Calu3 (cell line): ENCODE results near the gene TAF4B. TPM values are rescaled to one million over a fixed set of nuclear protein-coding genes. Genes with fewer than 3 reads are reported as not detected.

Source experiments
- BruUV-seq: library from RNA; stranded (reverse); fragments of 400-500 nt; replicated peaks from 2 replicates; lab custom pipeline; 2021; lab: Mats Ljungman, UMichigan
- CTCF ChIA-PET: fragments of 300-600 bp; sonication (Branson Sonifier 250); formaldehyde crosslinking; loops from one replicate; lab custom pipeline; 2022; ENCODE audit warnings: antibody characterized with exemption; lab: Charles Lee
- DNase-seq: peaks from one replicate; pipeline ENCODE4 v3.0.0; 2022
- H3K27ac Mint-ChIP-seq: one replicate; pipeline ENCODE4 v1.8.0; 2022; ENCODE audit warnings: mixed read lengths; ENCODE audit not compliant: unreplicated experiment
- H3K27me3 Mint-ChIP-seq: one replicate; pipeline ENCODE4 v1.8.0; 2022; ENCODE audit warnings: mixed read lengths; ENCODE audit not compliant: unreplicated experiment
- H3K36me3 Mint-ChIP-seq: one replicate; pipeline ENCODE4 v1.8.0; 2022; ENCODE audit warnings: mild to moderate bottlenecking, moderate library complexity, mixed read lengths; ENCODE audit not compliant: insufficient read depth, unreplicated experiment
- H3K4me1 Mint-ChIP-seq: one replicate; pipeline ENCODE4 v1.8.0; 2022; ENCODE audit warnings: mild to moderate bottlenecking, low read depth, mixed read lengths; ENCODE audit not compliant: unreplicated experiment
- H3K4me3 Mint-ChIP-seq: one replicate; pipeline ENCODE4 v1.8.0; 2022; ENCODE audit warnings: mild to moderate bottlenecking, low read depth, moderate library complexity, mixed read lengths; ENCODE audit not compliant: unreplicated experiment
- H3K9me3 Mint-ChIP-seq: one replicate; pipeline ENCODE4 v1.8.0; 2022; ENCODE audit warnings: low read depth, mixed read lengths; ENCODE audit not compliant: unreplicated experiment
- CTCF ChIP-seq: fragments of 200-600 bp; IDR thresholded peaks from one replicate; pipeline ENCODE4 v1.8.0; 2022; ENCODE audit warnings: antibody characterized with exemption; ENCODE audit not compliant: unreplicated experiment
- intact Hi-C: fragments of 100-400 bp; cut with micrococcal nuclease; formaldehyde crosslinking; loops from one replicate; pipeline ENCODE4 v1.10.0; 2022; ENCODE audit not compliant: unreplicated experiment
- total RNA-seq: library from RNA; stranded (reverse); gene quantifications from 2 replicates; pipeline ENCODE4 v1.2.3, GENCODE V29; 2022

TAF4B gene
- total RNA-seq, 1 experiment from 2014 or later = 9.6 TPM

GRCh38 chr18:26356045-26356785 is 130.0 kb downstream of the TAF4B start:
- TF ChIP-seq CTCF = no peak
- CTCF ChIA-PET = no interaction called here
- H3K36me3 Mint-ChIP-seq = no peaks in the 10 kb centered on the region

GRCh38 chr18:26357960-26358359 is 131.7 kb downstream of the TAF4B start:
- CTCF ChIA-PET = no interaction called here
- TF ChIP-seq CTCF = no peak
- intact Hi-C loops = no loop called here
- no peaks in the 10 kb centered on the region for H3K9me3 Mint-ChIP-seq
- H3K27me3 Mint-ChIP-seq = no peaks in the 10 kb centered on the region
- no peaks in the 10 kb centered on the region for H3K36me3 Mint-ChIP-seq
- no peak overlapping the region for H3K27ac Mint-ChIP-seq
- H3K4me3 Mint-ChIP-seq = no peak overlapping the region
- no TSS peak for BruUV-seq
- no peaks in the 10 kb centered on the region for H3K4me1 Mint-ChIP-seq
- DNase-seq = no peak

More at GRCh38 chr18:26356045-26356785, 130.0 kb downstream of the TAF4B start:
- no TSS peak for BruUV-seq
- no peak for DNase-seq
- Mint-ChIP-seq H3K27ac (no peak overlapping the region), H3K9me3 (no peaks in the 10 kb centered on the region), H3K4me1 (no peaks in the 10 kb centered on the region), H3K27me3 (no peaks in the 10 kb centered on the region), H3K4me3 (no peak overlapping the region)
- intact Hi-C loops = no loop called here

GRCh38 chr18:26362021-26362420 is 135.8 kb downstream of the TAF4B start:
- H3K4me1 Mint-ChIP-seq = no peaks in the 10 kb centered on the region
- DNase-seq = no peak
- intact Hi-C loops = no loop called here
- no peak for TF ChIP-seq CTCF
- CTCF ChIA-PET = no interaction called here
- H3K27ac Mint-ChIP-seq = no peak overlapping the region
- H3K27me3 Mint-ChIP-seq = no peaks in the 10 kb centered on the region
- H3K4me3 Mint-ChIP-seq = no peak overlapping the region
- no TSS peak for BruUV-seq
- H3K9me3 Mint-ChIP-seq = no peaks in the 10 kb centered on the region
- H3K36me3 Mint-ChIP-seq = peaks cover 1% of the 10 kb centered on the region

GRCh38 chr18:26367425-26367824 is 141.2 kb downstream of the TAF4B start:
- no TSS peak for BruUV-seq
- DNase-seq = no peak
- intact Hi-C loops = no loop called here
- Mint-ChIP-seq H3K9me3 (no peaks in the 10 kb centered on the region), H3K36me3 (peaks cover 4% of the 10 kb centered on the region), H3K4me1 (no peaks in the 10 kb centered on the region), H3K27me3 (no peaks in the 10 kb centered on the region), H3K27ac (no peak overlapping the region), H3K4me3 (no peak overlapping the region)
- no peak for TF ChIP-seq CTCF
- CTCF ChIA-PET = no interaction called here
